ENCODE data around the gene LYRM9.
"Not testable (repeated sequence)": the region's sequence is repeated elsewhere in the genome, so short reads cannot be mapped to it uniquely, and the experiment has no call there.

The LYRM9 gene

DNA sequence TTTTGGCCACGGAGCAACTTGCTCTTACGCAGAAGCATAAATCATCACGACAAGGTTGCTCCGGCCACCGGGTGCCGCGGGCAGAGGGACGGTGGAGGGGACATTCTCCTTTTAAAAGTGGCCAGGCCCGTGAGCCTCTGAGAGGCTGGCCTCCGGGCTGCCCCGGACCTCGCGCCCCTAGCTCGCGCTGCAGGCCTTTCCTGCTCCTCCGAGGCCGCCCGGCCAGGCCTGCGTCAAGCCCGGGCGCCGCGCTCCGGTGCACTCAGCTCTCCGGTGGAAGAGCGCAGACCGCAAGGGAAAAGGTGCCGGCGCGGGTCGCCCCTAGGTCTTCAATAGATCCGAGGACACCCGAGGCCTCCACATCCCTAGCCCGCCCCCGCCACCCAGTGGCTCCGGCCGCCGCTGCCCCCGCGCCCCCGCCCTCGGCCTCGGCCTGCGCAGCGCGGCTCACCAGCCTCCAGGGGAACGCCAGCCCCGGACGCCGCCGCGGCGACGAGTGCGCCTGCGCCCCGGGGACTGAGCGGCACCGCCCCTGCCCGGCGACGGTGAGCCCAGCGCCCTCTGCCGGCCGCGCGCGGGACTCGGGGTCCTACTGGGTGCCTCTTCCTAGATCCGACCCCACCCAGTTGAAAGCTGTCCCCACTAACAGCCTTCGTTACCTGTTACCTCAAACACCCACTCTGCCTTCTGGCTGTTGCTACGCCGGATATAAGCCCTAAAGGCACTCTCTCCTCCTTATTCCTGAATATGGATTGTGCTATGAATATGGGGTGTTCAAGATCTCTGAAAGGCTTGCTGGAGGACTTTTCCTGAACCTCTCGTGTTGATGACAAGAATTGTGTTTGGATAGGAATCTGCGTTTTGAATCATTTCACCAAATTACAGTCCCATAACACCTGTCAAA is at the start of gene LYRM9:
Gene LYRM9 (minus strand): TSS at position 500 of the 904 bp plus-strand sequence. CDS start 10,671 bp downstream, outside the sequence.
- peak; percentile 85 for DNase-seq

DNA sequence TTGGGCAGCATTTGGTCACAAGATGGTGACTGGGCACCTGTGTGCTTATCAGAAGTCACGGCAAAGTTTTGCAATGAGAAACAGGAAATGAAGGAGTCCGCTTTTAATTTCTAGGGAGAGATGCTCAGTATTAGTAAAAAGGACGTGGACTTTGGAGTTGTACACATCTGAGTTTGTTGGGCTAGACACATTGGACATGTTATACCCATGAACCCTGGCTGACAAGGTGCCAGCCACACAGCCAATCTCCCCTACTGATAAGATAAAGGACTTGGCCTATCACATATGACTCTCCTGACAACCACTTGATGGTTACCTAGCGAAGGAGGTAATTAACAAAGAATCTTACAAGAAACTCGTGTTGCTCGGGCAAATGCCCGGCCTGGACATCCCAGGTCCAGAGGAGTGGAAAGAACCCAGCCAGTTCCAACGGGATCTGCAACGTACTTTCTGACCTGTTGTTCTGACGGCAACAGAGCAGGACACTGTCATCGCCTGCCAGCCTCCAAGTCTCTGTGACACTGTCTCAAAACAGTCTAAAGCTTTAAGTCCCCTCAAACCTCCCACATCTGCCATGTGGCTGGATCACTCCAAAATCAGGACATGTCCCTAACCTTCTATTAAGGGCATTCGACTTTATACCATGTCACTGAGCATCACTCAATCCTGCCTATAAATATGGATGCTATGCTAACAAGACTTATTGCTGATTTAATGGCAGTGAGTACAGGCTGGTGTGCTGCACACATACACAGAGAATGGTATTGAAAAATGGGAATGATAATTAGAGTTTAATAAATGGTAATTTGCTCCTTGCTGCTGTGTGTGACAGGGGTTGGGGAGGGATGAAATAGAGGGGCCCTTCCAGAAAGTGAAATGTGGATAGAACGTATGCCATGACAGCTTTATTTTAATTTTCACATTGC is 47.6 kb upstream of the LYRM9 start:
- no peak for DNase-seq

DNA sequence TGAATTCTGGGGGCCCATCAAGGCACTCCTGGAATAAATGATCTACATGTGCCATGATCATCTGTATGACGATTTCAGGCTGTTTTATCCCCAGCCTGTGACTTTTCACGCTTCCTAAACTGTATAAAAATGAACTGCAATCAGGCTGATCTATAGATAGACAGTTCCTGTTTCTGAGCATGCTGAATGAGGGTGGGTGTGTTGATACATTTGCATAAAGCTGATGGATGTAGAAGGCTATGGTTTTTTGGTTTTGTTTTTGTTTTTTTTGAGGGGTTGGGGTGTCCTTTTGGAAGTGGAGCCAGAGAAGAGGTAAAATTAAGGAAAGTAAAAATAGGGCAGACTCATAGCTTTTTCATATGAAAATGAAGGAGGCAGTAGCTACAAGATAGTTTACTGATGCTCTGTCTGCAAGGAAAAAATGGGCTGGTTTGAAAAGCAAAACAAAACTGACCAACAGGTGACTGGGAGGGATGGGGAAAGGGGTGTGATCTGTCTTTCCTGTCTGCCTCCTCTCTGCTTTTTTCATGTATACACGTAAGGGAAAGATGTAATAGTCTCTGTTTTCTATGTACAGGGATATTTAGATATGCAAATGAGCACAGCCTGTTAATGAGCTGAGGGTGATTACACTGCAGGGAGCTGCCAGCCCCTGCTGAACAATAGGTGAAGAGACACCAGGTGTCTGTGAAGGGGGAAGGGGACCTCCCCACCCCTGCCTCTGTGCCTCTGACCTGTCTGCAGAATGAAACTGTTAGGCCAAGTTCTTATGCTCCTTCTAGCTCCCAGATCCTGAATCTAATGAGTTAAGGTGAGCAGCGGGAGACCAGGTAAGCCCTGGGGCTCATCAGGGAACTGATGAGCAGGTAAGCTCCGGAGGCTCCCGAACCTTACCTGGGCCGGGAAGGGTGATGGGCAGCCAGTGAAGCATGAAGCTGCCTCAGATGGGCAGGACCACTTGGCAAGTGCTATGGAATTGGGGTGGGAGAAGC is 46.6 kb upstream of the LYRM9 start:
- no peak for DNase-seq

DNA sequence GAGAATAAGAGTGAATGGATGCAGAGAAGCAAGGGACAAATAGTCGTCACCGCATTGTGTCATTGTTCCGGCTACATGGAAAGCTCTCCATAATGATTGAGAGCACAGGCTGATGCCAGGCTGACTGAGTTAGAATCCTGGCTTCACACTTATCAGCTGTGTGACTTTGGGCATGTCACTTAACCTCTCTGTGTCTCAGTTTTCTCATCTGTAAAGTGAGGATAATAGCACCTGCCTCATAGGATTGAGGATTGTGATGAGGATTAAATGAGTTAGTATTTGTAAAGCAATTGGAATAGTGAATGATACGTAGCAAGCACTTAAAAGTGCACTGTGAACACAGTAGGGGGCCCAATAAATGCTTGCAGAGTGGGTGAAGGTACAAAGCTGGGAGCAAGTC is 45.7 kb upstream of the LYRM9 start:
- DNase-seq, result no peak

DNA sequence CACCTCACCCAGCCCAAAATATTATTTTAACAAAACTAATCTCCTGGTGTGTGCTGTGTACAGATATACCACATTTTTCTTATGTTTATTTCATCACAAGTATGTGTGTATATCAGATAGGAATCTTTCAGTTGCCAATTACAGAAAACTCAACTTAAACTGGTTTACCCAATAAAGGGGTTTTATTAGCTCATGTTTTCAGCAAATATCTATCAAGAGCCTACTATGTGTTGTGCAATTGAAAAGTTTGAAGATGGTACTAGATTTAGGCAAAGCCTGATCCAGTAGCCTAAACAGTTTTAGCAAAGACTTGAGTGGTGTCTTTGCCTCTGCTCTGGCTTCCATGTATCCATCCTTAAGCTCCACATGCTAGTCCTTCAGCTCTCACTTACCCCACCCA is 45.1 kb upstream of the LYRM9 start:
- DNase-seq, result no peak

DNA sequence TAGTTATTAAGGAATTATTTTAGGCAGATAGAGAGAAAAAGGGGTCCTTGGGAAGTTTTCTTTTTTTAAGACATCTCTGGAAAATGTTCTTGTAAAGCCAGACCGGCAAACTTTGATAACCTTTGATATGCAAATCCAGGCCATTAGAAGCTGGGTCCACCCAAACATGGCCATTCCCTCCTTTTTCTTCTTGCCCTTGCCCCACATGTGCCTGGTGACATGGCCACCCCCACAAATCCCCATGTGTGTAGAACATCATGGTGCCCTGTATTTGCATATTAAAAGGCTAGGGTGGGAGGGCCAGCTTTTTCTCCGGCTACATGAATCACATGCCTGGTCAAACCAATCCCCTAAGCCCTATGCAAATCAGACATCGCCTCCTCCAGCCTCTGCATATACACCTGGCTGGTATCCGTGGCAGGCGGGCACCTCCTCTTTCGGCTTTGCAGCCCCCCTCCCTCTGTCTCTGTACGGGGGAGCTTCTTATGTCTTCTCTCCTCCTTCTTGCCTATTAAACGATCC is 43.9 kb upstream of the LYRM9 start:
- DNase-seq, result no peak

DNA sequence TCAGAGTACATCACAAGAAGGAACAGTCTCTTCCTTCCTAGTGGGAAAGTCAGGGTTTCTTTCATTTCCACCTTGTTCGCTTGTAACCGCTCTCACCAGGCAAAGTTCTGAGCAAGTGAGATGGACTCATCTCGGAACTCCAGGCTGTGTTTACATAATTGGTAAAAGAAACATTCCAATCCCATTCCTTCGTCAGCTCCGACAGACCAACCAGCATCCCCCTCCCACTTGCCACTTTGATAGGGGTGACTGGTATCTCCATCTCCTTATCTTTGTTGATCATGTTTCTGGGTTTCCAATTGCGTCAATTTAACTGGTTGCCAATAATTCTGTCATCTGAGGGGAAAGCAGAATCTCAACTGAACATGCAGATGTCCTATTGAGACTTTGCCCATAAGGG is 36.8 kb upstream of the LYRM9 start:
- DNase-seq, result no peak

DNA sequence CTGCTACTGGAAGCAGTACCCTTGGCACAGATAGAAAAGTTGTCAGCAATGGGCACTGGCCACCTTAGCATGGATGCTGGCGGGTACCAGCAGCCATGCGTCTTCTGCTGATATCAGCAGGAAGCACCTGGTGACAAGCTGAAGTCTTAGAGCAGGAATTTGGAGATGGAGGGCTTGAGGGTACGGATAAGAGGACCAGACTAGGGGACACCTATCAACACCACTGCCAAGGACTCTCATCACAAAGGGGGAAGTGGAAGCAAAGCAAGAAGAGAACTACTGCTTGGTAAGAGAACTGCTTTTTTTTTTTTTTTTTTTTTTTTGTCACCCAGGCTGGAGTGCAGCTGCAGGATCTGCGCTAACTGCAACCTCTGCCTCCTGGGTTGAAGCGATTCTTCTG is 35.4 kb upstream of the LYRM9 start:
- DNase-seq, result peak; percentile 78

DNA sequence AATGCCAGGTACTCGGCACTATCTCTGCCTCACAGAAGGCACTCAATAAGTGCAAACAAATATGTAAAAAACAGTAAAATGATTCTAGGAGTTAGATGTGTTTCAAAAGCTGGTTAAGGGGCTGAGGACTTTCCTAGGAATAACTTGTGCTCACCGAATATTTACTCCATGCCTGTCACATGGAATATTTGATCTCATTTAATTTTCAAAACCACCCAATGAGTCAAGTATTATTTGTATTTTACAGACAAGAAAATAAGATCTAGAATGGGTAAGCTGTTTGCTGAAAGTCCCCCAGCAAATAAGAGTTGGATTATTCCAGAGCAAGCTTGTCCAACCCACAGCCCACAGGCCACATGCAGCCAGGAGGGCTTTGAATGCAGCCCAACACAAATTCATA is 34.6 kb upstream of the LYRM9 start:
- no peak for DNase-seq

DNA sequence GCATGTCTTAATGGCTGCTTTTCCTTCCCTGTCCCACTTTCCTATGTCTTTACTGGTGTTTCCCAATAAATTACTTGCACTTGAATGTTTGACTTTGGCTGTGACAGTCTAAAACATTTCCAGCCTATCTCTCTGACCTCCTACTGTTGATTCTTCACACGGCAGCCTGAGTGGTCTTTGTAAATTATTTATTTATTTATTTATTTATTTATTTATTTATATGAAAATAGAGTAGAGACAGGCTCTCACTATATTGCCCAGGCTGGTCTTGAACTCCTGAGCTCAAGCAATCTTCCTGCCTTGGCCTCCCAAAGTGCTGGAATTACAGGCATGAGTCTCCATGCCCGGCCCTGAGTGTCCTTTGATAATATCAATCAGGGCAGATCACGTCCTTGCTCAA is 28.4 kb upstream of the LYRM9 start:
- DNase-seq, result no peak

DNA sequence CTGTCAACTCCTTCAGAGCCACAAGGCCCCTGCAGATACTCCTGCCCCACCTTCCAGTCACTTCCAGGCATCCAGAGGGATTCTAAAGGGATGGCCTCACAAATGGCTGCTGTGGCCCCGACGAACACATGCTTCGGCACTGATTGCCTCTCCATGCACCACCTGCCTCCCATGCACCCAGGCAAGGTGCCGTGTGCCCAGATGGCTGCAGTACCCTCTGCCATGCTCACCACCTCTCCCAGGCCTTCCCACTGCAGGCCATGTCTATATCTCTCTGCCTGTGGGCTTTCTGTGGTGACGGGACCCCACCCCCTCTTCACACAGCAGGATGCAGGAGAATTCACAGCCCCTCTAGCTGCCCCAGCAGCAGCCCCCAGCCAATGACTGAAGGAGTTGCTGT is 27.9 kb upstream of the LYRM9 start:
- no peak for DNase-seq

DNA sequence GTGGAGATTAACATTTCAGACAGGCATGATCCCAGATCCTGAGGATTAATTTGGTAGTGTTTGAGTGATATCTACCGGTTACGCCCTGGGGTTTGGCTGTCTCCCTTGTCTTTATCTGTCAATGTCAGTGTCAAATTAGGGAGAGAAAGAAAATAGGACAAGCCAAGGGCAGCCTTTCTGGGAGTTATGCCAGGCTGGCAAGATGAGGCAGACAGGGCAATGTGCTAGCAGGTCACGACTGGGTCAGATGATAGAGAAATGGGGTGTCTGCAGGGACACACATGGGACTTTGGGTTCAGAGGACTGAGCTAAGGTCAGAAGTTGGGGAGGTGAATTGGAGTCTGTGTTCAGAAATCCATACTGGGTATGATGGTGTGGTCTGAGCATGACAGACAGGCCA is 27.4 kb upstream of the LYRM9 start:
- DNase-seq, result peak; percentile 94

DNA sequence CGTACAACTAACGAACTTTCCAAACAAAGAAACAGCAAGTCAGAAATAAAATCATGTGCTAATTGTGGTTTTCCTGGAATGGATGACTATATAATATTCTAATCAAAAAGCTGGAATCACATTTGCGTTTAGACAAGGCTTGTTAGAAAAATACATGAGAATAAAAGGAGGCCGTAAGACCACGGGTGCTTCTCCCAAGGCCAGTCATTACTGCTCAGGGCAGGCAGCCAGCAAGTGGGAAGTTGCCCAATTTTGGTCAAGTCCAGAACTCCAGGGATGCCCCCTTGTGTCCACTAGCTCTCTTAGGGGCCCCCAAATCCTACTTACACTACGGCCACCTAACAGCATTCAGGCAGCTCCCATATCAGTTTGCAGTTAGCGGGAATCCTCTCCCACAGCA is 25.9 kb upstream of the LYRM9 start:
- DNase-seq, result no peak

DNA sequence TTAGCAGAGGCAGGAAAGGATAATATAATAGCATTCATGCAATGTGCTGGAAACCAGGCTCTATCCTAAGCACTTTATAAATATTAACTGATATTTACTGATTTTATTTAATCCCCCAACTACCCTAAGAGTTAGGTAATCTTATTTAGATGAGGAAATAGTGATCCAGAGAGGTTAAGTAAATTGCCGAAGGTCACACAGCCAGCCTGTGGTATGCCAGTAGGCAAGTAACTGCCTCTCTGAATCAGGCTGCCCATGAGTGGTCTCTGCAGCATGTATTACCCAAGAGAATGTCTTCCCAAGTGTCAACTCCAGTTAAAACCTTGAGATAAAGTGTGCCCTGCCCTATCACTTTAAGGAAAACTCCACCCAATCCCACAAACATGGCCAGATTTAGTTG is 25.3 kb upstream of the LYRM9 start:
- no peak for DNase-seq

DNA sequence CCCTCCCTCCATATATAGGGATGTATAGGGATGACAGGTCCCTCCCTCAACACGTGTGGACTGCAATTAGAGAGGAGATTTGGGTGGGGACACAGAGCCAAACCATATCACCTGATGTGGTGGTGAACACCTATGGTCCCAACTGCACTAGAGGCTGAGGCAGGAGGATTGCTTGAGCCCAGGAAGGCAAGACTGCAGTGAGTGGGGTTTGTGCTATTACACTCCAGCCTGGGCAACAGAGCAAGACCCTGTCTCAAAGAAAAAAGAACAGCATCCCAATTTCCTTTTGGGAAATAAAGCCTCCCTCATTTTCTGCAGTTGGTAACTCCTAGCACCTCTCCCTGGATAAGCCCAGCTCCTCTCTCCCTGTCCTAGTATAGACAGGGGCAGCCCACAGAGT is 23.8 kb upstream of the LYRM9 start:
- DNase-seq, result no peak

DNA sequence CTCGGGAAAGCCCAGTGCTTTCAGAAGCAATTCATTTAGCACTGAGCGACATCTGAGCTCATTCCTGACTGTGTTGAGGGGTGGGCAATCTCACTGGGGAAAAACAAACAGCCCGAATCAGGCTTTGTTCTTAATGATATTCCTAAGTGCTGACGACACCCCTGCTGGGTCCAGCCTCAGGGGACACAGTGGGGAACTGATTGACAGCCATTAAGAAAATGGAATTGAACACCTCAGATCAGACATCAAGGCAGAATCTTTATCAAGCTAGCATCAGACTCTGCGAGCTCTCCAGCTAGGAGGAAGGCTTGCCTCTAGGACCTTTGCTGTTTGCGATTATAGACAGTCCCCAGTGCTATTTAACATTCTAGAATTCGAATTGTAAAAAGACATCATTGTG is 22.5 kb upstream of the LYRM9 start:
- no peak for DNase-seq

DNA sequence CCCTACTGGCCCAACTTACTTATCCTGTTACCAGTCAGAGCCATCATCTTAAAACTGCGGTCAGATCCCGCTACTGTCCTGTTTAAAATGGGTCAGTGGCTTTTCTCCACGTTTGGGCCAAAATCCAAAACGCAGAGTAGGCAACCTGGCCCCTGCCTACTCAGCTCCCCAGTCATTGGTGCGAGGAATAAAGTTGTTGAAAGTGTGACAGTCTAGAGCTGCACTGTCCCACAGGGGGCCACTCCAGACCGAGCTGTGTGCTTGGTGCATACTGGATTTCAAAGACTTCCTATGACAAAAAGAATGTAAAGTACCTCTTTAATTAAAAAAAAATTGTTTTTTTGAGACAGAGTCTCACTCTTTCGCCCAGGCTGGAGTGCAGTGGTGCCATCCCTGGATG is 21.2 kb upstream of the LYRM9 start:
- DNase-seq, result no peak

DNA sequence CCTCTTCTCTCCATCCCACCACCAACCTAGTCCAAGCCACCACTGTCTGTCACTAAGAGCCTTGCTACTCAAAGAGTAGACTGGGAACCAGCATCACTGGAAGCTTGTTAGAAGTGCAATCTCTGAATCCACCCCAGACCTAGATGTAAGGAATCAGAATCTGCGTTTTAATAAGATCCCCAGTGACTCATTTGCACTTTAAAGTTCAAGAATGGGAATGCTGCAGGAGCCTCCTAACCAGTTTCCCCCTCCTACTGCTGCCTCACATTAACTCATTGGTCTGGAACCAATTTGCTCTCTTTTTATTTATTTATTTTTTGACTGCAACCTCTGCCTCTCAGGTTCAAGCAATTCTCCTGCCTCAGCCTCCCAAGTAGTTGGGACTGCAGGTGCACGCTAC is 19.8 kb upstream of the LYRM9 start:
- DNase-seq, result no peak

DNA sequence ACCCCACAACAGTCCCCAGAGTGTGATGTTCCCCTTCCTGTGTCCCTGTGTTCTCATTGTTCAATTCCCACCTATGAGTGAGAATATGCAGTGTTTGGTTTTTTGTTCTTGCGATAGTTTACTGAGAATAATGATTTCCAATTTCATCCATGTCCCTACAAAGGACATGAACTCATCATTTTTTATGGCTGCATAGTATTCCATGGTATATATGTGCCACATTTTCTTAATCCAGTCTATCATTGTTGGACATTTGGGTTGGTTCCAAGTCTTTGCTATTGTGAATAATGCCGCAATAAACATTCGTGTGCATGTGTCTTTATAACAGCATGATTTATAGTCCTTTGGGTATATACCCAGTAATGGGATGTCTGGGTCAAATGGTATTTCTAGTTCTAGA is 19.1 kb upstream of the LYRM9 start:
- DNase-seq, result not testable (repeated sequence)

DNA sequence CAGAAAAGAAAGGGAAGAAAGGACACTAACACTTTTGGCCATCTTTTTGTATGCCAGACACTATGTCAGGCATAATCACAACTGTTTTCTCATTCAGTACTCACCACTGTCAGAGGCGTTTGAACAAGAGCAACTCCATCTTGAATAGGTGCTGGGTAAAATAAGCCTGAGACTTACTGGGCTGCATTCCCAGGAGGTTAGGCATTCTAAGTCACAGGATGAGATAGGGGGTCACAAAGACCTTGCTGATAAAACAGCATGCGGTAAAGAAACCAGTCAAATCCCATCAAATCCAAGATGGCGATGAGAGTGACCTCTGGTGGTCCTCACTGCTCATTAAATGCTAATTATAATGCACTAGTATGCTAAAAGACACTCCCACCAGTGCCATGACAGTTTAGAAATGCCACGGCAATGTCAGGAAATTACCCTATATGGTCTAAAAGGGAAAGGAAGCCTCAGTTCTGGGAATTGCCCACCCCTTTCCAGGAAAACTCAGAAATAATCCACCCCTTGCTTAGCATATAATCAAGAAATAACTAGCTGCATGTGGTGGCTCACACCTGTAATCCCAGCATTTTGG is 14.9 kb upstream of the LYRM9 start:
- DNase-seq, result peak; percentile 48

DNA sequence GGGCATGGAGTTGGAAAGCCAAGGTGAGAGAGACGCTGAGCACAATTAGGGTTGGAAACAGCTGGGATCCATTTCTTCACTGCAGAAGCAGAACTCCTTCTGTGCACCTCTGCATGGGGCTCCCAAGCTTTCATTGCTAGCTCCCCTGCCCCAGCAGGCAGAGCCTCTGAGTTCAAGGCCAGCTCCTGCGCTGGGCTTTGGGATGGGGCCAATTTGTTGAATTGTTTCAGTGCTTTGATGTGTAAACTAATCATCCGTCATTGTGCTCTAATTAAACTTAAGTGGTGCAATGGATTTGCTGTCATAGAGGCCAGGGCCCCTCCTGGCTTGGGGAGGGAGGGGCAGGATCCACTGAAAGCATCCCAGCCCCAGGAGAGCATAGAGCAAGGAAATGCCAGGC is 13.5 kb upstream of the LYRM9 start:
- no peak for DNase-seq

DNA sequence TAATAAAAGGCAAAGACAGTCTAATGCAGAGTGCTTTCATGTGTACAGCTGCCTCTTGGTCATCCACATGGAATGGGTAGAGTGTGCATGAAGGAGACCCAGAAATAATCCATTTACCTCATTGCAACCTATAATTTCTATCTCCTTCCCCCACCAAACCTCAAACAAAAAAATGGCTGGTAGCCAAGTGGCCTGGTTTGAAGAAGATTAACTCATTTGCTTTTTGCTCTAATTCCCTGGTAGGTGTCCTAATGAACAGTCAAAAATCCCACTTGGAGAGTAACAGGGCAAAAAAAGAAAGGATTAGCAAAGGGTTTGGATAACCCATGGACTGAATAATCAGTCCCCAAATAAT is 13.0 kb upstream of the LYRM9 start:
- DNase-seq, result peak; percentile 76
